Activated T-cell treated with anti-CD3 and anti-CD28 coated beads for 24 hours (primary cell): Measurements from ENCODE around the gene CGN.
"Not testable (repeated sequence)": the region's sequence is repeated elsewhere in the genome, so short reads cannot be mapped to it uniquely, and the experiment has no call there.

ENCODE experiments used
- DNase-seq: peaks from one replicate; pipeline ENCODE4 v3.0.0-alpha.2; 2020; ENCODE audit warnings: low read depth

CGN gene

DNA sequence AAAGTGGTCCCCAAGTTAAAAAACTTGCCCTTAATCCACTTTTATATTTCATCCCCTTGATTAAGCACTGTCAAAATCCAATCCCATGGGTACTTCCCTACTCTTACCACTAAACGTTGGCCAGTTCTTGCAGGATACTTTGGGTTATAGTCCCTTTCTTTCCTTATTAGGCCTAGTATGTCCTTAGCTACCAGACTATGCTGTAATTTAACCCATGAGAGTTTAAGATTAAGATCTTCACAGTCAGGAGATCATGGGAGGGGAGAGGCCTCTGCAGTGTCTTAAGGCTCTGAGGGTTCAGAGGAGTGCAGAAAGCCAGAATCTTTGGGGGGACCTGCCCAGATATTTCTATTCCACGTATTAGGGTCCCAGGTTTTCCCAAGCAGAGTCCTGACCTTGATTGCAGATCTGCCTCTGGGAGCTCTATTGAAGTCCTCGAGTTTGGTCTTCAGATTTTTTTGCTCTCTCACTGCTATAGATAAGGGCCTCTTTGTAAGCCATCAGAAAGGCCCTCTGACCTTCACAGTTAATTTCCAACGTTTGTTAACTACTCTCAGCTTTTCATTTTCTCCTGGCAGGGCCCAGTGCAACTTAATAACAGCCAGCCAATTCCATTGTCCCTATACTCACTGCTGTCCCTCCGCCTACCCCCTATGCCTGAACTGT lies 9.0 kb upstream of the CGN start:
- no peak for DNase-seq

DNA sequence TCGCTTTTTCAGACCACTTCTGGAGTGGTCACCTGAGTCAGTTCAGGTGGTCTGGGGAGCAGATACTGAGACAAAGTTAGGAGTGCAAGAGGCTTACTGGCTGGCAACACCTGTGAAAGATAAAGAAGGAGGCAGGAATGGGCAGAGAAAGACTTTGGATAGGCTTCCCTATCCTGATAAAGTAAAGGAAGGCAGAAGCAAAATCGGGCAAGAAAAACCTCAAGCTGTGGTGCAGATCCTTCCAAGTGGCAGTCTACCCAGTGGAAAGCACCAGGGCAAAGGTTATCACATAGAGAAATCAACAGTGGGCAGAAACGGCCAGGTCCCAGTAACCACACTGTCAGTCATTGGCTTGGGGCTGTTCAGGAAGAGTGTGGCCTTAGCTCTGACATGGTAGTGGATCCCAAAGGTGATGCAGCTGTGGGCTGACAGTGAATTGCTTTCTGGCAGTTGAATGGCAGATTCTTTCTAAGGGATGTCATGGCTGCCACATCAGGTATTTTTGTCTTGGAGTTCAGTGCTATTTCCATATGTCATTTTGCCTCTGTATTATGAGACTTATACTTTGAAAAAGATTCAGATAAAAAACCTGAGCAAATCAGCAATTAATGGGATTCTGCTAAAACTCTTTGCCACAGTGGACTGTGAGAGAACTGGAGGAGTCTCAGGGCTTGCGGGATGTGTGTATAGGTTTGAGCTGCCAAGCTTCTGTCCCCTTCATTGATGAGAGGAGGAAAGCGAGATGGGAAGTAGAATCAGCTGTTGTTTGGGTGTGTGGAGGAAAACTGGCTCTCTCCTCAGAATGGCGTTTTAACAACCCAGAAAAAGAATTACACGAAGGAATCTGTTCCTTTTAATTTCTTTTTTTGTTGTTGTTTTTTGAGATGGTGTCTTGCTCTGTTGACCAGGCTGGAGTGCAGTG lies 8.1 kb upstream of the CGN start:
- no peak for DNase-seq

DNA sequence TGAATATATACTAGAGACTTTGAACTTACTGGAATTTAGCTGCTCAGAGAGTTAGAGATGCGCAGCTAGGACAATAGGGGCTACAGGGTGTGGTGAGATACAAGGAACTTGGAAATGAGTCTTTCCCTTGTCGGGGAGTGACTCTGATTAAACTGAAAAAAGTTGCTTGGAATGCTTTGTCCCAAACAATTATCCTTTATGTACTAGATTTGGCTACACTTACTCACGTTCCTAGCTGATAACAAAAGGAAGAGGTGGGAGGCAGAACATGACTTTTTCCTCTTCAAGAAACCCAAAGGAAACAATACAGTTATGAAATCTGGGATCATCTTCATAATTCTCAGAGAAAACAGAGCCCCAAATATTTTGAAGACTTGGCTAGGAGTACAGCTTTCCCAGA lies 6.9 kb upstream of the CGN start:
- DNase-seq, result no peak

DNA sequence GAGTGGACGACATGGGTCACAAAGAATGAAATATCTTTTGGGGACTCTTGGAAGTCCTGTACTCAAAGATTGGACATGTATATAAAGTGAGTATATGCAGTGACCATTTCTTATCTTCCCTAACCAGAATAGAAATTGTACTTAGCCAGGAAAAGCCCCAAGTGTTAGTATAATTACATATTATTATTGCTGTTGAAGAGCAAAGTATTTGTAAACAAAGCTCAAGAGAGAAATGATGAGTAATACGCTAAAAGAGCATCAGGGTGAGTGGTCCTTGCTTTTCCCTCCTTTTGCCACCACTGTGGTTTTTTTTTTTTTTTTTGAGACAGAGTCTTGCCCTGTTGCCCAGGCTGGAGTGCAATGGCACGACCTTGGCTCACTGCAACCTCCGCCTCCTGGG lies 6.4 kb upstream of the CGN start:
- no peak for DNase-seq

DNA sequence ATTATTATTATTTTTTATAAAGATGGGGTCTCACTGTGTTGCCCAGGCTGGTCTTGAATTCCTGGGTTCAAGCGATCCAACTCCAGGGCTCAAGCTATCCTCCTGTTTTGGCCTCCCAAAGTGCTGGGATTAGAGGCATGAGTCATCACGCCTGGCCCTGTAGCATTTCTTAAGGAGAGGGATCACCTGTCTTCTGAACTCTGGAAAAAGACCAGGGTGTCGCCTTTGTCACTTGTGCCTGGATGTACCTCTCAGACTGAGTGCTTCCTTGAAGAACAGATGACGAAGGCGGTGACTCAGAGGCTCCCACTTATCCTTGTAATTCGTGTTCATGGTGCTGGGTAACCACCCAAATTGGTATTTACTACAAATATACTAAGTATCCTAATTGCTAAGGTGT lies 2.4 kb upstream of the CGN start:
- no peak for DNase-seq

DNA sequence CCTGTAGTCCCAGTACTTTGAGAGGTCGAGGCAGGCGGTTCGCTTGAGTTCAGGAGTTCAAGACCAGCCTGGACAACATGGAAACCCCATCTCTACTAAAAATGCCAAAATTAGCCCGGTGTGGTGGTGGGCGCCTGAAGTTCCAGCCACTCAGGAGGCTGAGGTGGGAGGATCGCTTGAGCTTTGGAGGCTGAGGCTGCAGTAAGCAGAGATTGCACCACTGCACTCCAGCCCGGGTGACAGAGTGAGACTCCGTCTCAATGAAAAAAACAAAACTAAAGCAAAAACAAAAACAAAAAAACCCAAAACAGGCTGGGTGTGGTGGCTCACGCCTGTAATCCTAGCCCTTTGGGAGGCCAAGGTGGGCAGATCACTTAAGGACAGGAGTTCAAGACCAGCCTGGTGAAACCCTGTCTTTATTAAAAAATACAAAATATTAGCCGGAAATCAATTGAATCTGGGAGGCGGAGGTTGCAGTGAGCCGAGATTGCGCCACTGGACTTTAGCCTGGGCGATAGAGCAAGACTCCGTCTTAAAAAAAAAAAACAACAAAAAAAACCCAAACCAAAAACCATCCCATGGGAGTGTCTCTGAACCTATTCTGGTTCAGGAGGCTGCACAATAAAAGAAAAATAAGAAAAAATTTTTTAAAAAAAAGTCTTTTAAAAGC lies 1.7 kb upstream of the CGN start:
- no peak for DNase-seq

DNA sequence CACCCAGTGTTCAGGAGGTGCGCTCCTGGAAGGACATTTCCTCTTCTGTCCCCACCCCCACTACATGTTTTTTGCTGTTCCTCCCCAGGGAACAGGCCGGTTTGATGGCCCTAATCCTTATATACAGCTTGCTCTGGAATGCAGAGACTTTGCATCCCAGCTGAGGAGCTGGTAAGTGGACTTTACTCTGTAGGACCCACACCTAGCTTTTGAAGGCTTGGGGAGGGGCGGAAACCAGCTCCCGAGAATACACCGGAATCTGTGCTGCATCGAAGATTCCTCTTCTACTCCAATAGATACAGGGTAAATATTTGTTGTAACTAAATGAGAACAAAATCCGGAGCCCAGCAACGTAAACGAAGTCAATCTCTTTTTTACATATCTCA lies 1.2 kb upstream of the CGN start:
- no peak for DNase-seq

DNA sequence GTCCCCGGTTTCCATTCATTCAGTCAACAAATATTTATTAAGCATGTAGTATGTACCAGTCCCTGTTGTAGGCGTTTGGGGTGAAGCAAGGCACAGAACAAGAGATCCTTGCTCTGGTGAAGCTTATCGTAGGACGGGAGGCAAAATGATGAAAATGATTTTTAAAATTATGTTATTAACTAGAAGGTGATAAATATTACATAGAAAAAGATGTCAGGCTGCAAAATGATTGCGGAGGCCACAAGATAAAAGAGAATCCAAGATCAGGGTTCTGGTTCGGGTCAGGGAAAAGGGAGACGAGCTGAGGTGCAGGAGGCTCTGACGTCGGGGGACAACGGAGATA lies 602 bp upstream of the CGN start:
- DNase-seq, result no peak

DNA sequence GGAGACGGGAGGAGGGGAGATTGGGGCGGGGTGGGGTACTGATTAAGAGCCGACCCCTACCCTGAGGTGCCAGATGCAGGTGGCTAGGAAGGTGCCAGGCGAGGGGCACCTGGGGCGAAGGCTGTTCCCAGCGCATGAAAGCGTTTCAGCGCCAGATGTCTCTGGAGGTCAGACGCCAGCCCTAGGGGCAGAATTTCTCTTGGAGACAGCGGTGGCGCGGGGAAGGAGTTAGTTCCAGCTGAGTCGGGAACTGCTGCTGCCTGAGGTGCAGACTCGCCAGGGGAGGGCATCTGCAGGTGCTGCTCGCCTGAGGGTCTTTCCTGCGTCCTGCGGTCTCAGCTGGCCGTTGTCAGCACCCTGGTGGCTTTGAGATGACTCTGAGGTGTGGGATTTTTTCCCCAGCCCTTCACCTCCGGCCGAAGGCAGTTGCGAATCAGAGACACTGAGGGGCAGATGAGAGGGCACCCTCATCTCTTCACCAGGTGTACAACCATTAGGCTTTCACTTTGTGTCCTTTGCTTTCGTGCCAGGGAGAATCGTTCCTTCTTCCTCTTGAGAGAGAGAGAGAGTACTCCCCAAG lies 539 bp downstream of the CGN start:
- no peak for DNase-seq

DNA sequence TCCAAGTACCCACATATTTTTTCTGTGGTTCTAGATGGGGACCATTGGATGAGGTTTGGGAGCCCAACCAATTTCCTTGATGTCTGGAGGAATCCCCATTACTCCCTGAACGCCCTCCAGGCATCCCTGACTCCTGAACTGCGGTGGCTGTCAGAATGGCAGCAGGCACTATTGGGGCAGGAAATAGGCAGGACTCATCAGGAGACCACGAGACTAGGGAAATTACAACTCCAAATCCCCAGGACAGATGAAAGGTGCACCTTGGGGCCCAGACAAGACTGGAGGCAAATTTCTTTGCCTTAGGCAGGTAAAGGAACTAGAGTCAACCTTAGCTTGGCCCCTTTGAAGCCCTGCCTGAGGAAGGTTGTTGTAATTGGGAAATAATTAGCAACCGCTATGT lies 1.1 kb downstream of the CGN start:
- DNase-seq, result no peak

DNA sequence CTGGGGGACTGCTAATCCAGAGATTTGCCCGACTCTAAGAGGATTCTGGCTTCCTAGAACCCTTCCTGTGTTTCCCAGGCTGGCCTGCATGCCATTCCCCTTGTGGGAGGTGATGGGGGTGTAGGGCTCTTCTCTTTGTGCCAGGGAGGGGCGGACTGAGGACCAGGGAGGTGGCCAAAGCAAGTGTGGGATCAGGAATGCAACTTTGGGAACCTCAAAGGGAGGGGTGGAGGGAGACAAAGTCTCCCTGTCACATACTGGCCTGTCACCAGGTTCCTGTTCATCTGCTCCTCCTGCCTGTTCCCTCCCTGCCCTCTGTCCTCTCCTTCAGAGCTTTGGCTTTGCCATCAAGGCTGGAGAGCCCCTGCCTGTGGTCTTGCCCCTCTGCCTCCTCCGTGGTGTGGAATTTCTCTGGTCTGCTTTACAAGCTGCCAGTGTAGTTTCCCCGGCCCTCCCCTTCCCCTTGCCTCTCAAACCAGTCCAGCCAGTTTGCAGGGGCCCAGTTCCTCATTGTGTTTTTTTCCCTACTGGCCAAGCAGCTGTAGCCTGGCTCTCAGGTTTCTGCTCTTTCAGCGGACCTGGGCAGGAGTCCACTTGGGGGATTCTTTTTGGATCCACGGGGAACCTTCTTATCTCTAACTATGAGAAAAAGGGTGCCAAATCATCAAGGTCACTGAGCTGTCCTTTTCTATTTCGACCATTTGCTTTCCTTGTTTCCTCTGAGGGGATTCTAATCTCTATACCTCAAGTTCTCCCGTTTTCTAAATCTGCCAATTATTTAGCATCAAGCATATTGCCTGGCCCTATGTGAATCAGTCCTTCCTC lies 1.8 kb downstream of the CGN start:
- no peak for DNase-seq

DNA sequence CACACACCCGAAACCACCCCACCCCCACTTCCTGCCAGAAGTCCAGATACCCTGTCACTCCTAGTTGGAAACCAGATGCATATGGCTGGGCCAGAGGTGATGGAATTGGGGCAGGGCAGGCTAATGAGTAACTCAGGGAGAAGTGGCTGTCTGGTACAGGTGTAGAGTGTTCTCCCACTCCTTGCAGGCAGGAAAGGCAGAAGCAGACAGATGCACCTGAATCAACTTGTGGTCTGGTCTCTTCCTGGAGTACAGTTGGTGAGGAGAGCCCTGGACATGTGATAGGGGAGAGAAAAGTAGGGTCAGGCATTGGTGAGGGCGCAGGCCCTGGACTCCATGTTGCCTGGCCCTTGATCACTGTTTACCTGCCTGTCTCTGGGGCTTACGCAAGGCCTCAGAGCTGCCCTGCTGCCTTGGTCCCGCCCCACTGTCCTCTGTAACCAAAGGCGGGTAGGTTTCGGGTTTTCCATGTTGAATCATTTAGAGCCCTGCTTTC lies 2.5 kb downstream of the CGN start:
- no peak for DNase-seq

DNA sequence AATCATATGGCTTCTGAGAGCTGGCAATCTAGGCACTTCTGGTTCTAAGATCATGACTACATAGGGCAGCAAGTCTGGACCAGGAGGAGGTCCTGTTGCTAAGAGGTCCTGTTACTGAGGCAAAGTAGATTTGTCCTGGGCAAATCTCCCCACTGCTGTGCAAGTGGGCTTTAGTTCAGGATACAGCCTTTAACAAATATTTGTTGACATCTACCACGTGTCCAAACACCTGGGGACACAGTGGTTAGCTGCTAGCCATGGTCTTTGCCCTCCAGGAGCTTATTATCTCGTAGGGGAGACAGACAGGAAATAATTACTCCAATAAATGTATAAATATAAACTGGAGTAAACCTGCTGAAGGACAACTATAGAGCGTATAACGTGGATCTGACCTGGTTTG lies 3.2 kb downstream of the CGN start:
- DNase-seq, result no peak

DNA sequence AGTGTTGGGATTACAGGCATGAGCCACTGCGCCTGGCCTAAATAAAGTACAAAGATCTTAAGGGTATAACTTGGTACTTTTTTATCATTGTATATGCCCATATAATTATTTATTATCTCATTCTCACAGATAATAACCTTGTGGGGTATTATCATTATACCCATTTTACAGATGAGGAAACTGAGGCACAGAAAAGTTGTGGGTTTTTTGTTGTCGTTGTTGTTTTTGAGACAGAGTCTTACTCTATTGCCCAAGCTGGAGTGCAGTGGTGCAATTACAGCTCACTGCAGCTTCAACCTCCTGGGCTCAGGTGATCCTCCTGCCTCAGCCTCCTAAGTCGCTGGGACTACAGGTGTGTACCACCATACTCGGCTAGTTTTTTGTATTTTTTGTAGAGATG lies 4.1 kb downstream of the CGN start:
- DNase-seq, result no peak

DNA sequence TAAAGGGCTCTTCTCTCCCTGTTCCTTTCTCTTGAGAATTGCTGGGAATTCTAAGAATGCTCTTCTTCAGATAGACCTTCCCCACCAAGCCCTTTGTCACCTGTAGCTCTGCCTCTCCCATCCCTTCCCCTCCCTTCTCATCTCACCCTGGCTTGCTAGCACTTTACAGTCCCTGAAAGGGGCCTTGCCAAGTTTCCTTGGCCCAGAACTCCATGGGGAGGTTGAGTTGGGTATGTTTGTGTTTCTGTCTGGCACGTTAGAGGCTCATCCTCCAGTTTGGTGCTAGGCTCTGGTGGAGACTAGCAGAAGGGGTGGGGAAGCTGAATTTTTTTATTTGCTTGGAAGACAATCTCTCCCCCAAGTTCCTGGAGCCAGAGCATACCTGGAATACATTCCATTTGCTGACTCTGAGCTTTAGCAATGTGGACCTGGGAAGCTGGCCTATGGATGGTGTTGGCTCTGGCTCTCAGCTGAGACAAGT lies 4.9 kb downstream of the CGN start:
- no peak for DNase-seq

DNA sequence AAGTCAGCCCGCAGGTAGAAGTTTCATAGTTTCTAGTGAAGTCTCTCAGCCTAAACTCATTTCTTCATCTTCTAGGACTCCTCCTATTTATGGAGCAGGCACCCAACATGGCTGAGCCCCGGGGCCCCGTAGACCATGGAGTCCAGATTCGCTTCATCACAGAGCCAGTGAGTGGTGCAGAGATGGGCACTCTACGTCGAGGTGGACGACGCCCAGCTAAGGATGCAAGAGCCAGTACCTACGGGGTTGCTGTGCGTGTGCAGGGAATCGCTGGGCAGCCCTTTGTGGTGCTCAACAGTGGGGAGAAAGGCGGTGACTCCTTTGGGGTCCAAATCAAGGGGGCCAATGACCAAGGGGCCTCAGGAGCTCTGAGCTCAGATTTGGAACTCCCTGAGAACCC lies 7.2 kb downstream of the CGN start:
- no peak for DNase-seq

DNA sequence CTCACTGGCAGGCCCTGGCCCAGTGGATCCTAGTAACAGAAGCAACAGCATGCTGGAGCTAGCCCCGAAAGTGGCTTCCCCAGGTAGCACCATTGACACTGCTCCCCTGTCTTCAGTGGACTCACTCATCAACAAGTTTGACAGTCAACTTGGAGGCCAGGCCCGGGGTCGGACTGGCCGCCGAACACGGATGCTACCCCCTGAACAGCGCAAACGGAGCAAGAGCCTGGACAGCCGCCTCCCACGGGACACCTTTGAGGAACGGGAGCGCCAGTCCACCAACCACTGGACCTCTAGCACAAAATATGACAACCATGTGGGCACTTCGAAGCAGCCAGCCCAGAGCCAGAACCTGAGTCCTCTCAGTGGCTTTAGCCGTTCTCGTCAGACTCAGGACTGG lies 7.7 kb downstream of the CGN start:
- DNase-seq, result no peak

DNA sequence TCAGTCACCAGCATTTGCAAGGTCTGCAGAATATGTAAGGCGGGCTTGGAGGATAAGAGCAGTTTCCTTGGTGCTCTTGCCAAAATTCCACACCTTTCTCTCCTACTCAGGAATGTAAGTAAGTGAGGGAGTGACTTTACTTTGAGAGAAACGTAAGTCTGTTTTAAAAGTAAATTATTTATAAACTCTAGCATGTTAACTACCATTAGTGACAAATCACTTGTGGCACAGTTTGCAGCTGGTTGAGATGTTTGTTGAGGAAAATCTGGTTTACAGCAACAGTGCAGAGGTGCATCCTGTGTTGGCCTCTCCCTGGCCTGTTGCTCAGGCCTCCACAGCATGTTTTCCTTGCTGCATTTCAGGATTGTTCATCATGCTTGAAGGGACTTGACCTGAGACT lies 8.5 kb downstream of the CGN start:
- no peak for DNase-seq

DNA sequence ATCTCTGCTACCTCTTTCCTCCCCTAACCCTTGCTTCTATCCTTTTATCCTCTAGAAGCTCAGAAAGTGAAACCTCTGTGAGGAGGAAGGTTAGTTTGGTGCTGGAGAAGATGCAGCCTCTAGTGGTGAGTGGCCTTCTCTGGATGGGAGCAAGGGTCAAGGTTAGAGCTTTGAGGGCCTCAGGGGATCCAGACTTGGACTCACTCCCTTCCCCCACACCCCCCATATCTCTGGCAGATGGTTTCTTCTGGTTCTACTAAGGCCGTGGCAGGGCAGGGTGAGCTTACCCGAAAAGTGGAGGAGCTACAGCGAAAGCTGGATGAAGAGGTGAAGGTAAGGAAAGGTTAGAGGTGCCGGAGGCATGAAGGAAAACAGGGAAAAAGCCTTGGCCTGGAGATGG lies 9.2 kb downstream of the CGN start:
- DNase-seq, result no peak

DNA sequence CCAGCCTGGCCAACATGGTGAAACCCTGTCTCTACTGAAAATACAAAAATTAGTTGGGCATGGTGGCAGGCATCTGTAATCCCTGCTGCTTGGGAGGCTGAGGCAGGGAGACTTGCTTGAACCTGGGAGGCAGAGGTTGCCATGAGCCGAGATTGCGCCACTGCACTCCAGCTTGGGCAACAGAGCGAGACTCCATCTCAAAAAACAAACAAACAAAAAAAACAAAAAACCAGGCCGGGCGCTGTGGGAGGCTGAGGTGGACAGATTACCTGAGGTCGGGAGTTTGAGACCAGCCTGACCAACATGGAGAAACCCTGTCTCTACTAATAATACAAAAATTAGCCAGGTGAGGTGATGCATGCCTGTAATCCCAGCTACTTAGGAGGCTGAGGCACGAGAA lies 11.2 kb downstream of the CGN start:
- not testable (repeated sequence) for DNase-seq

DNA sequence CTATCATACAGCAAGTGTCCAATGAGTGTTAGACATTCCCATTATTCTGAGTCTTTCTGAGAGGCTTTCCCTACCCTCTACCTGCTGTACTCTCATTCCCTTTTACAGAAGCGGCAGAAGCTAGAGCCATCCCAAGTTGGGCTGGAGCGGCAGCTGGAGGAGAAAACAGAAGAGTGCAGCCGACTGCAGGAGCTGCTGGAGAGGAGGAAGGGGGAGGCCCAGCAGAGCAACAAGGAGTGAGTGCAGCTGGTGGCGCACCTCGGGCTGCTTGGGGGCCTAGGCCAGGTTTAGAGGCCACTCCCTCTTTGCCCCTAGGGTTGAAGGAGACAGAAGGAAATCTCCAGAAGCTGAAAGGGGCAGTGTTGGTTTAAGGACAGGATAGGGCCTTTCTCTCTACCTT lies 12.1 kb downstream of the CGN start:
- DNase-seq, result no peak

DNA sequence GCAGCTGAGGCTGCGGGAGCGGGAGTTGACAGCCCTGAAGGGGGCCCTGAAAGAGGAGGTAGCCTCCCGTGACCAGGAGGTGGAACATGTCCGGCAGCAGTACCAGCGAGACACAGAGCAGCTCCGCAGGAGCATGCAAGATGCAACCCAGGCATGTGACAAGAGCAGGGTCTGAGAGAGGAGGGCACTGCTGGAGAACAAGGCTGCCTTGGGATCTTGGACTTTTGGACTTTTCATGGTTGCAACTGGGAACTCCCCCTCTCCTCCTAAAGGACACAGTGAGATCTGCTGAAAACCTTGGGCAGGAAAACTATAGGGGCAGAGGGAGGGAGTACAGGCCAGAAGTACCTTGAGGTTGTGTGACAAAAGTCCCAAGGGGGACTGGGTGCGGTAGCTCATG lies 13.5 kb downstream of the CGN start:
- DNase-seq, result no peak
